ENCODE results near the gene PUM2. TPM values are rescaled to one million over a fixed set of nuclear protein-coding genes. Genes with fewer than 3 reads are reported as not detected.

Gene PUM2
- total RNA-seq, 1 donor from 2014 or later, result 22.4 TPM

DNA sequence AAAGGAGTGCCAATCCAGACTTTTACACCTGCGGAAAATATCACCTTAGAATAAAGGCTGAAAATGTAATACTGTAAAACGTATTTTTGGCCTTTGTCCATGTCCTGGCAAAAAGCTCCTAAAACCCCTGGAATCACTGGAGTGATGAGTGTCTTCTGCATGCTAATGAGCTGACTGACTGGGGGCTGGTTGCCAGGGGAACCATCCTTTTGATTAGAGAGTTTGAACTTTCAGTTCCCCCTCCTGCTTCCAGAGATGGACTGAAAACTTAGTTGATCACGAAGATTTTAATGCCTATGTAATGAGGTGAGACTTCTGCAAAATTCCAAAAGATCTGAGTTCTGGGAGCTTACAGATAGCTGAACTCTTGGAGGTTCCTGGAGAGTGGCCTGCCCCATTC is 20.5 kb downstream of the PUM2 start:
- Histone ChIP-seq H3K4me1 (peaks cover 6 to 18% of the 10 kb centered on the region in 2 donors), H3K4me3 (no peak overlapping the region), H3K27me3 (no peaks in the 10 kb centered on the region), H3K9me3 (no peaks in the 10 kb centered on the region), H3K27ac (no peak overlapping the region), H3K36me3 (peaks cover 0 to 3% of the 10 kb centered on the region in 2 donors)
- intact Hi-C loops (cut with DNase I), result no loop called here
- DNase-seq (ENCODE audit: low spot score in 2 of 2), result no peak
- TF ChIP-seq CTCF (IDR thresholded peaks at IDR 0.05), result no peak

- H3K4me3 ChIP-seq, result no peak overlapping the region
- H3K27ac ChIP-seq, result peak overlapping the region in 1 of 2 donors; percentile 41
- intact Hi-C loops (cut with DNase I), result no loop called here
- DNase-seq (ENCODE audit: low spot score in 2 of 2), result no peak
- no peaks in the 10 kb centered on the region for H3K27me3 ChIP-seq
- peaks cover 6 to 15% of the 10 kb centered on the region in 2 donors for H3K4me1 ChIP-seq
- H3K36me3 ChIP-seq, result peaks cover 15 to 18% of the 10 kb centered on the region in 2 donors
- TF ChIP-seq CTCF (IDR thresholded peaks at IDR 0.05), result no peak
- no peaks in the 10 kb centered on the region for H3K9me3 ChIP-seq
Observed at GRCh38 chr2:20327370-20327769, 23.3 kb downstream of the PUM2 start.

DNA sequence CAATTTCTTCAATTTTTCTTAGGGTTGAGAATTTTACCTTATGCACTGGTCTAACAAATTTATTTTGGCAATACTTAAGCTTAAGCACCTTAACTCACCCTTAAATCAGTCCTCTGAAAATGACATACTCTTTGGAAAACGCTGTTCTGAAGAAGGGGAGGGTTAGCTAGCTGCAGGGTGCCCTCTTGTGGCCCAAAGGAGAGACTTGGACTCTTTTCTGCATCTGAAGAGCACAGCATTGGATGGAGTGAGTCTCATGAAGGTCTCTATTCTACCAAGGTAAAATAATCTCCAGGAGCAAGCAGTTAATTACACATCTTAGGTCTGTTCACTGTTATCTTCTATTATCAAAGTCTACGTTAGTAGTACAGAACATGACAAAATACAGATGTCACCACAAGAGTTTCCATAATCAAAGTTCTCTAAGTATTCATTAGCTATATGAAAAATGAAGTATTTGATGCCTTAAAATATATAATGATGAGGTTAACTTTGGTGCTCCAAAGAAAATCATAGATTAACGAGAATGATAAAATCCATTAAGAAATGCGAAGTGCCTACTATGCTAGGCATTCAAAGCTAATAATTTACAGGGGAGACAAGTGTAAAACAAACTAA is 24.4 kb downstream of the PUM2 start:
- H3K27me3 ChIP-seq, result no peaks in the 10 kb centered on the region
- H3K4me1 ChIP-seq, result peaks cover 6 to 15% of the 10 kb centered on the region in 2 donors
- no peak for DNase-seq (ENCODE audit: low spot score in 2 of 2)
- no peak overlapping the region for H3K4me3 ChIP-seq
- H3K9me3 ChIP-seq, result no peaks in the 10 kb centered on the region
- TF ChIP-seq CTCF (IDR thresholded peaks at IDR 0.05), result peak; percentile 19 to 70 (median 61)
- peaks cover 19 to 21% of the 10 kb centered on the region in 2 donors for H3K36me3 ChIP-seq
- no peak overlapping the region for H3K27ac ChIP-seq
- intact Hi-C loops (cut with DNase I), result loop anchor here (1.0 kb wide), 1 partner anchor 24 kb away; the partner anchor contains the start of gene PUM2

DNA sequence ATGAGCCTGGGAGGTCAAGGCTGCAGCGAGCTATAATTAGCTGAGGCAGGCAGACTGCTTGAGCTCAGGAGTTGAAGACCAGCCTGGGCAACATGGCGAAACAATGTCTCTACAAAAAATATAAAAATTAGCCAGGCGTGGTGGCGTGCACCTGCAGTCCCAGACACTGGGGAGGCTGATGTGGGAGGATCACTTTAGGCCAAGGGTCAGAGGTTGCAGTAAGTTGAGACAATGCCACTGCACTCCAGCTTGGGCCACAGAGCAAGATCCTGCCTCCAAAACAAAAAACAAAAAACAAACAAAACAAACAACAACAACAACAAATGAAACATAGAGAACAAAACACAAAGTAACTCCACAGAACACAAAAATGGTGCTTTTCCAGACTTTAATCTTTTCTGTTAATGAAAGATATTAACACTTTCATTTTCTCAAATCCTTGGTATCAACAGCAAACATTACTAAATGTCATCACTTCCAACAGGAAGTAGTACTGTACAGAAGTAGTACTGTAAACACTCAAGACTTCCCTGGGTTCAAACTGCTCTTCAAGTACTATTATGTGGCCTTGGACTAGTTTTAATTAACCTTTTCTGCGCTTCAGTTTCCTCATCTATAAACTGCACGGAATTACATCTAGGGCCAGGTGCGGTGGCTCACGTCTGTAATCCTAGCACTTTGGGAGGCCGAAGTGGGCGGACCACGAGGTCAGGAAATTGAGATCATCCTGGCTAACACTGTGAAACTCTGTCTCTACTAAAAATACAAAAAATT is 27.9 kb downstream of the PUM2 start:
- H3K4me1 ChIP-seq, result peaks cover 6 to 13% of the 10 kb centered on the region in 2 donors
- H3K4me3 ChIP-seq, result no peak overlapping the region
- DNase-seq (ENCODE audit: low spot score in 2 of 2), result no peak
- H3K9me3 ChIP-seq, result no peaks in the 10 kb centered on the region
- no peak overlapping the region for H3K27ac ChIP-seq
- TF ChIP-seq CTCF (IDR thresholded peaks at IDR 0.05), result no peak
- H3K27me3 ChIP-seq, result no peaks in the 10 kb centered on the region
- peaks cover 26 to 33% of the 10 kb centered on the region in 2 donors for H3K36me3 ChIP-seq
- intact Hi-C loops (cut with DNase I), result no loop called here

GRCh38 chr2:20317690-20318089 is 33.0 kb downstream of the PUM2 start:
- intact Hi-C loops (cut with DNase I), result no loop called here
- peaks cover 29 to 30% of the 10 kb centered on the region in 2 donors for H3K36me3 ChIP-seq
- H3K27me3 ChIP-seq, result no peaks in the 10 kb centered on the region
- TF ChIP-seq CTCF (IDR thresholded peaks at IDR 0.05), result no peak
- H3K27ac ChIP-seq, result no peak overlapping the region
- H3K9me3 ChIP-seq, result no peaks in the 10 kb centered on the region
- no peaks in the 10 kb centered on the region for H3K4me1 ChIP-seq
- DNase-seq (ENCODE audit: low spot score in 2 of 2), result no peak
- no peak overlapping the region for H3K4me3 ChIP-seq
